Testis (tissue), 3 donors: ENCODE measurements around the gene CDC42SE2. TPM values are rescaled to one million over a fixed set of nuclear protein-coding genes. Genes with fewer than 3 reads are reported as not detected.

Experiments used
- DNase-seq: peaks from one replicate; pipeline ENCODE4 v3.0.0-alpha.2; 2019
- H3K27ac ChIP-seq, 2 donors: fragments of 200-600 bp; sonication (generic); one replicate each; pipeline ENCODE4 v1.5.1; 2019
- H3K27me3 ChIP-seq: fragments of 200-600 bp; sonication (generic); one replicate; pipeline ENCODE4 v1.5.1; 2019
- H3K36me3 ChIP-seq: fragments of 200-600 bp; sonication (generic); one replicate; pipeline ENCODE4 v1.5.1; 2017; ENCODE audit warnings: low read depth; ENCODE audit errors: missing control alignments
- H3K4me1 ChIP-seq: fragments of 200-600 bp; sonication (generic); one replicate; pipeline ENCODE4 v1.5.1; 2019
- H3K4me3 ChIP-seq, 2 donors: fragments of 200-600 bp; sonication (generic); one replicate each; pipeline ENCODE4 v1.5.1; 2017 to 2019
- H3K9me3 ChIP-seq: fragments of 200-600 bp; sonication (generic); one replicate; pipeline ENCODE4 v1.5.1; 2017
- CTCF ChIP-seq, 3 experiments: fragments of 450-650 bp in 2 of 3; fragments of 200-600 bp in 1 of 3; sonication (generic) in 1 of 3; IDR thresholded peaks; one replicate each; pipeline ENCODE4 v1.5.1; 2016 to 2019; ENCODE audit warnings: antibody characterized with exemption in 3 of 3, mild to moderate bottlenecking in 2 of 3, moderate library complexity in 1 of 3
- POLR2A ChIP-seq: fragments of 450-650 bp; IDR thresholded peaks from one replicate; pipeline ENCODE4 v1.6.1; 2017; ENCODE audit warnings: antibody characterized with exemption, mild to moderate bottlenecking, moderate library complexity
- WGBS, 2 donors: methylation state at CpG; one replicate each; pipeline ENCODE4 v1.1.5; 2018; 5-methylcytosine and 5-hydroxymethylcytosine counted together
- intact Hi-C: fragments of 100-400 bp; cut with DNase I; formaldehyde crosslinking; loops from one replicate; pipeline ENCODE4 v1.15.1; 2023; ENCODE audit warnings: low total_unique reads
- polyA plus RNA-seq: library from polyadenylated mRNA; stranded (reverse); fragments of 350-450 nt; fragmentation: Illumina TruSeq; extraction: RNeasy Lipid Tissue Mini Kit (QIAGEN cat#74804); gene quantifications from one replicate; pipeline ENCODE4 v1.2.3, GENCODE V29; 2014; ENCODE audit warnings: low read depth, low replicate concordance; ENCODE audit not compliant: insufficient read depth
- total RNA-seq, 2 donors: library from RNA; depleted of rRNA; stranded (reverse); fragments of >200 nt; gene quantifications; one replicate each; pipeline ENCODE4 v1.2.3, GENCODE V29; 2016

Gene CDC42SE2
- total and polyA plus RNA-seq, 3 donors from 2014 or later = 57.6 to 72.8 (median 67.1) TPM

- Histone ChIP-seq H3K4me1 (no peaks in the 10 kb centered on the region), H3K4me3 (no peak overlapping the region), H3K27me3 (no peaks in the 10 kb centered on the region), H3K9me3 (no peaks in the 10 kb centered on the region), H3K27ac (no peak overlapping the region), H3K36me3 (no peaks in the 10 kb centered on the region)
- TF ChIP-seq CTCF (IDR thresholded peaks at IDR 0.05) (no peak), POLR2A (no peak)
- DNase-seq = no peak
- WGBS, 2 donors = 83 to 95% methylated on average over 2 of the region's 2 CpGs
- intact Hi-C loops = no loop called here
Observed at GRCh38 chr5:131405674-131406073, 141.8 kb downstream of the CDC42SE2 start.

- intact Hi-C loops = no loop called here
- no peaks in the 10 kb centered on the region for H3K9me3 ChIP-seq
- no peak for DNase-seq
- no peak overlapping the region for H3K4me3 ChIP-seq
- H3K27ac ChIP-seq = no peak overlapping the region
- H3K36me3 ChIP-seq = no peaks in the 10 kb centered on the region
- TF ChIP-seq CTCF (IDR thresholded peaks at IDR 0.05) (no peak), POLR2A (no peak)
- WGBS, 2 donors = 88 to 92% methylated on average over 2 of the region's 2 CpGs
- no peaks in the 10 kb centered on the region for H3K4me1 ChIP-seq
- no peaks in the 10 kb centered on the region for H3K27me3 ChIP-seq
Observed at GRCh38 chr5:131406076-131406475, 142.2 kb downstream of the CDC42SE2 start.

- intact Hi-C loops = no loop called here
Observed at GRCh38 chr5:131406975-131407638, 143.3 kb downstream of the CDC42SE2 start.

GRCh38 chr5:131413605-131414559 is 150.0 kb downstream of the CDC42SE2 start:
- Histone ChIP-seq H3K9me3 (no peaks in the 10 kb centered on the region), H3K27ac (no peak overlapping the region), H3K36me3 (no peaks in the 10 kb centered on the region), H3K4me1 (no peaks in the 10 kb centered on the region), H3K4me3 (no peak overlapping the region), H3K27me3 (no peaks in the 10 kb centered on the region)
- 73 to 88% methylated on average over 4 of the region's 4 CpGs for WGBS, 2 donors
- no peak for DNase-seq
- intact Hi-C loops = no loop called here
- TF ChIP-seq CTCF (IDR thresholded peaks at IDR 0.05) = no peak
- TF ChIP-seq POLR2A = no peak

More at GRCh38 chr5:131406975-131407638, 143.3 kb downstream of the CDC42SE2 start:
- TF ChIP-seq POLR2A (no peak), CTCF (IDR thresholded peaks at IDR 0.05) (no peak)
- Histone ChIP-seq H3K27me3 (no peaks in the 10 kb centered on the region), H3K4me1 (no peaks in the 10 kb centered on the region), H3K4me3 (no peak overlapping the region), H3K9me3 (no peaks in the 10 kb centered on the region), H3K27ac (no peak overlapping the region), H3K36me3 (no peaks in the 10 kb centered on the region)
- DNase-seq = no peak
- 94 to 96% methylated on average over 6 of the region's 6 CpGs for WGBS, 2 donors
